LHCN-M2 (cell line): Measurements from ENCODE around the gene HLTF. TPM values are rescaled to one million over a fixed set of nuclear protein-coding genes. Genes with fewer than 3 reads are reported as not detected.
A peak's percentile ranks its signal among the peaks of the same experiment; 100 is the strongest.
"Not testable (repeated sequence)": the region's sequence is repeated elsewhere in the genome, so short reads cannot be mapped to it uniquely, and the experiment has no call there.

Experiments used
- DNase-seq: peaks from one replicate; pipeline ENCODE4 v3.0.0-alpha.2; 2012; ENCODE audit warnings: low read depth
- polyA plus RNA-seq: library from polyadenylated mRNA; unstranded; fragments of >200 nt; gene quantifications from one replicate; pipeline ENCODE4 v1.2.1, GENCODE V29; 2012; ENCODE audit warnings: missing spikeins
- total RNA-seq: library from RNA; depleted of rRNA; stranded (reverse); fragments of >200 nt; gene quantifications from 2 replicates; pipeline ENCODE4 v1.2.3, GENCODE V29; 2014; rRNA removed

The HLTF gene, protein sequence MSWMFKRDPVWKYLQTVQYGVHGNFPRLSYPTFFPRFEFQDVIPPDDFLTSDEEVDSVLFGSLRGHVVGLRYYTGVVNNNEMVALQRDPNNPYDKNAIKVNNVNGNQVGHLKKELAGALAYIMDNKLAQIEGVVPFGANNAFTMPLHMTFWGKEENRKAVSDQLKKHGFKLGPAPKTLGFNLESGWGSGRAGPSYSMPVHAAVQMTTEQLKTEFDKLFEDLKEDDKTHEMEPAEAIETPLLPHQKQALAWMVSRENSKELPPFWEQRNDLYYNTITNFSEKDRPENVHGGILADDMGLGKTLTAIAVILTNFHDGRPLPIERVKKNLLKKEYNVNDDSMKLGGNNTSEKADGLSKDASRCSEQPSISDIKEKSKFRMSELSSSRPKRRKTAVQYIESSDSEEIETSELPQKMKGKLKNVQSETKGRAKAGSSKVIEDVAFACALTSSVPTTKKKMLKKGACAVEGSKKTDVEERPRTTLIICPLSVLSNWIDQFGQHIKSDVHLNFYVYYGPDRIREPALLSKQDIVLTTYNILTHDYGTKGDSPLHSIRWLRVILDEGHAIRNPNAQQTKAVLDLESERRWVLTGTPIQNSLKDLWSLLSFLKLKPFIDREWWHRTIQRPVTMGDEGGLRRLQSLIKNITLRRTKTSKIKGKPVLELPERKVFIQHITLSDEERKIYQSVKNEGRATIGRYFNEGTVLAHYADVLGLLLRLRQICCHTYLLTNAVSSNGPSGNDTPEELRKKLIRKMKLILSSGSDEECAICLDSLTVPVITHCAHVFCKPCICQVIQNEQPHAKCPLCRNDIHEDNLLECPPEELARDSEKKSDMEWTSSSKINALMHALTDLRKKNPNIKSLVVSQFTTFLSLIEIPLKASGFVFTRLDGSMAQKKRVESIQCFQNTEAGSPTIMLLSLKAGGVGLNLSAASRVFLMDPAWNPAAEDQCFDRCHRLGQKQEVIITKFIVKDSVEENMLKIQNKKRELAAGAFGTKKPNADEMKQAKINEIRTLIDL
- total RNA-seq, result 51.2 and 56.7 TPM in 2 replicates
- polyA plus RNA-seq, result 7.6 TPM

GRCh38 chr3:149086232-149086988 lies at the start of gene HLTF:
Gene HLTF, minus strand, starts transcription at chr3:149086533. Its CDS starts 197 bp downstream, at chr3:149086336.
- DNase-seq, result peak; percentile 98

- no peak for DNase-seq
These were observed 48.2 kb upstream of the HLTF start for GRCh38 chr3:149134575-149134974.

- DNase-seq, result no peak
These were observed 45.3 kb upstream of the HLTF start for GRCh38 chr3:149131589-149131988.

DNA sequence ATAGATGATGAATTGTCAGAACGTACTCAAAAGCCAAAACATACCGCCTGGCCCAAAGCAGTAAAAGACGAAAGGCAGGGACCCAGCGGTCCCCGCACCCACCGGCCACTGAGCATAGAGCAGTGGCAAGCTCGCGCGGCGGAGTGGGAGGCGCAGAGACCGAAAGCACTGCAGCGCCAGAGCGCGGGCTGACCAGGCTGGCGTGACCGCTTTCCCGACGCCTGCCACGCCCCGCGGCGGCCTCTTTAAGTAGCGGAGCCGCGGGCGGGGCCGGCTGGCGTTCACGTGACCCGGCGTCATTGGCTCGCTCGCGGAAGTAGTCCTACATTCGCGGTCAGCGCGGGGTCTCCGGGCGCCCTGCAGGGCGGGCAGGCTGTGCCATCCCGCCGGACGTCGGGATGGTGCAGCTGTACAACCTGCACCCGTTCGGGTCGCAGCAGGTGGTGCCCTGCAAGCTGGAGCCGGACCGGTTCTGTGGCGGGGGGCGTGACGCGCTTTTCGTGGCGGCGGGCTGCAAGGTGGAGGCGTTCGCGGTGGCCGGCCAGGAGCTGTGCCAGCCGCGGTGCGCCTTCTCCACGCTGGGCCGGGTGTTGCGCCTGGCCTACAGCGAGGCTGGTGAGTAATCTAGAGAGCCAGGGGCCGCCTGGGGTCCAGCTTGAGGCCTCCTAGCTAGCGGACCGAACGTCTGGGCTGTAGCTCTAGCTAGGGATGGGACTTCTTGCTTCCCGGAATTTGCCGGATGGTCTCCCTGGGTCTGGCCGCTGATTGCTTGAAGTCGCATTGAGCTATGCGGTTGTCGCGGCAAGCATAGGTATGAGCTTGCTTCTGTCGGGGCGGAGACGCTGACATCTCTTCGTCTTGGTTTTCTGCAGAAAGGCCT lies 43.2 kb upstream of the HLTF start, which contains the start of gene HPS3:
HPS3 (plus strand) TSS at position 313 of the 880 bp plus-strand sequence; CDS start at position 399, 86 bp downstream.
- peak; percentile 90 for DNase-seq

- DNase-seq, result no peak
These were observed 42.5 kb upstream of the HLTF start for GRCh38 chr3:149128821-149129220.

GRCh38 chr3:149122721-149123578 lies 36.6 kb upstream of the HLTF start:
- DNase-seq, result peak; percentile 20

DNA sequence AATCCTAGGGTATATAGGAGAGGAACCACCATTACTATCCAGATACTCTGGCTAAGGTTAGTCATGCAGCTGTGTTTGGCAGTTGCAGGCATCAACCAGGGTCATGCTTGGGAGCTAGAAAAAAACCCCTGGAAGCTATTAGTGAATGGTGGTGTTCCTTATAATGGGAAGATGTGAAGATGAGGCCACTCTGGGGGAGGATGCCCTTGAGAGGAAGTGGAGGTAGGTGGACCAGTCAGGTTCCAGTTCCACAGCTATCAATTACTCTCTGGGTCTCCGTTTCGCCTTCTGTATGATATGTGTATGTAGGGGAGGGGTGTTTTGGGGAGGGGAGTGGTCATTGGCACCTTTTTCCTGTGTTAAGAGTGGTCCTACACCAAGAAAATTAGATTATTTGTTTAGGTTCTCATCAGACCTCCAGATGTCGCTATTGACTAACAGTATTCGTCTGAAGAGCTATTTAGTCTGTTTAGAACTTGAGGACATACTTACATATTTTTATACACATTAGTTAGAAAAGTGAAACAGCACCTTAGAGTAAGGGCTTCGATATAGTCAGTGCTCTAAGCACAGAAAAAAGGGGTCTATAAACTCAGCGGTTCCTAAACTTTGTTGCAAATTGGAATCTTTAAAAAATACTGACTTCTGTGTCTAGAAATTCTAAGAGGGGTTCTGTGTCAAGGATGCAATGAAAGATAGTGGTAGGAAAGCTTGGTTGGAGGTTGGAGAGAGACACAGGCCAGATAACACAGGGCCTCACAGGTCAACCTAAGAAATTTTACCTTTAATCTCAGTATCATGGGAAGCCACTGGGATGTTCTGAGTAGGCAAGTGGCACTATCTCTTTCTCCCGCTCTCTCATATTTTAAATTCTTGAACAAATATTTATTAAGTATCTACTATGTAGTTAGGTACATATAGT lies 34.0 kb upstream of the HLTF start:
- peak; percentile 70 for DNase-seq

- DNase-seq, result no peak
These were observed 33.1 kb upstream of the HLTF start for GRCh38 chr3:149119466-149119865.

DNA sequence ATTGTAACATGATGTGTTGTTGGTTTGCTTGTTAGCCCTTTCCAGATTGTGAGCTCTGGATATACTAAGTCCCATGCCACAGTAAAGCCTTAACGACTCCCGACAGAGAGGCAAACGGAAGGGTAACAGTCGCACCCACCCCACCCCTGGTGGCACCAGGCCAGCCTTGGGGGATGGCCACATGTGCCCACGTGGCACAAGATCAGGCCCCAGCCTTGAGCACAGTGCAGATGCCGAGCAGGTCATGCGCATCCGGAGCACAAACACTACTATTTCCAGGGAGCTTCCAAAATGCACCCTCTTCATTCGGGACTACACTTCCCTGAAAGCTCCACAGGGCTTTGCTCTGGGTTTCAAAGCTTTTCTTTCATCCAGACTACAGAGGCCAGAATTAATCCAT lies 32.4 kb upstream of the HLTF start:
- DNase-seq, result no peak

GRCh38 chr3:149115114-149115513 lies 28.8 kb upstream of the HLTF start:
- no peak for DNase-seq

DNA sequence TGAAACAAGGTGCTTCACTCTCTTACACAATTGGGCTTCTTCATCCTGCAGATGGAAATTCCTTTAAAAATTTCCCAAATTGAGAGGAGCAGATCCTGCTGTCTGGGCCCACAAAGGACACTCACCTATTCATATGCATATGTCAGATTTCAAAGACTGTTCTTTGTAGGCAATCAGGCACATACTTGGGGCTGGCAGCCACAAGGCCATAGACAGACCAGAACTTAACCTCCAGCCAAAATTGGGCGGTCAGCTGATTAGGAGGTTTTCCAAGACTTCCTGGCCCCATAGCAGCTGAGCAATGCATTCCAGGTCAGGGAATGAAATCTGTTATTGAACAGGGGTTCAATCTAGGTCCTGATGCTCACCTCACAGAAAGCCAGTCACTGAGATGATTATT lies 28.1 kb upstream of the HLTF start:
- no peak for DNase-seq

- no peak for DNase-seq
These were observed 18.2 kb upstream of the HLTF start for GRCh38 chr3:149104484-149104883.

GRCh38 chr3:149101641-149102040 lies 15.3 kb upstream of the HLTF start:
- no peak for DNase-seq

GRCh38 chr3:149101154-149101553 lies 14.8 kb upstream of the HLTF start:
- no peak for DNase-seq

- not testable (repeated sequence) for DNase-seq
These were observed 11.7 kb upstream of the HLTF start for GRCh38 chr3:149097987-149098386.

GRCh38 chr3:149095487-149095886 lies 9.2 kb upstream of the HLTF start:
- no peak for DNase-seq

DNA sequence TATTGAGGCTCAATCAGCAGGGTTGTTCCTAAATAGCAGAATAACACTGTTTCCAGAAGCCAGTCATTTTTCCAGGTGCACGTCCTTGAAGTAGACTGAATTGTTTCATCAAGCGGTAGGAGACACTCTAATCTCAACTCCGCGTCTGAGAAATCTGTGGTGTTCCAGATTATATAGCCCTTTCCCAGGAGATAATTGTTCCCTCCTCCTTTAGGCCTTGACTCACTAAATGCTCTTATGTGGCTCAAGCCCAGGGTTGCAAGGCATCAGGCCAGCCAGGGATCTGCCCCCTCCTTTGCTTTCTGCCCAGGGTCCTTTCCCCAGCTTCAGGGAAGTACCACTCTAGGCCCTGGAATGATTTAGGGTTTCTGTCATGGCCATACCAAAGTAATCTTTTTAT lies 5.7 kb upstream of the HLTF start:
- no peak for DNase-seq

DNA sequence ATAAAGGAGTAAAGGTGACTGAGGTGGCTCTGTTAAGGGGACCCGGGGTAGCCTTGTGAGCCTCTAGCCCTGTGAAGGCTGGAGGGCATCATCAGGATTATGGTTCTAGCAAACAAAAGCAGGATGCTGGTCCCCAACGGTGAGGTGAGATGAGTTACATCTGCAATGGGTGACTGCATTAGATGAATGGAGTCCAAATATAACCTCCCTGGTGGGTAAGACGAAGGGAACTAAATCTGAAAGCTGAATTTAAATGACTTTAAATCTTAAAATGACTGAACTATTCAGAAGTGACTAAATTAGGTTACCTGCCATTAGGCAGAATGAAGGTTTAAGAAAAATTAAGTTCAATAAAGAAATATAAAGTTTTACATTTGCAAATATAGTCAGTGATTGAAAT lies 4.6 kb upstream of the HLTF start:
- no peak for DNase-seq
